Stimulated activated CD4-positive, alpha-beta T cell treated with anti-CD3 and anti-CD28 coated beads, TNF-alpha, amount 100 ng/mL, for 48 hours (primary cell): Measurements from ENCODE around the gene FANCM.
"Not testable (repeated sequence)": the region's sequence is repeated elsewhere in the genome, so short reads cannot be mapped to it uniquely, and the experiment has no call there.

ENCODE experiments used
- DNase-seq, 3 donors: peaks; one replicate each; pipeline ENCODE4 v3.0.0-alpha.2; 2020; ENCODE audit warnings: low read depth in 3 of 3

FANCM gene

GRCh38 chr14:45140661-45141187 is 5.0 kb downstream of the FANCM start:
- DNase-seq, result no peak

GRCh38 chr14:45142083-45142482 is 6.4 kb downstream of the FANCM start:
- DNase-seq, result not testable (repeated sequence)

- no peak for DNase-seq
These were observed 8.9 kb downstream of the FANCM start for GRCh38 chr14:45144658-45145057.

GRCh38 chr14:45145214-45145613 is 9.5 kb downstream of the FANCM start:
- no peak for DNase-seq

- DNase-seq, result no peak
These were observed 13.9 kb downstream of the FANCM start for GRCh38 chr14:45149602-45150001.

- DNase-seq, result no peak
These were observed 14.7 kb downstream of the FANCM start for GRCh38 chr14:45150386-45150890.

- no peak for DNase-seq
These were observed 20.3 kb downstream of the FANCM start for GRCh38 chr14:45156067-45156466.

GRCh38 chr14:45169906-45170305 is 34.2 kb downstream of the FANCM start:
- DNase-seq, result no peak

GRCh38 chr14:45177076-45177475 is 41.3 kb downstream of the FANCM start:
- no peak for DNase-seq

- no peak for DNase-seq
These were observed 45.6 kb downstream of the FANCM start for GRCh38 chr14:45181329-45181728.

- DNase-seq, result no peak
These were observed 46.1 kb downstream of the FANCM start for GRCh38 chr14:45181806-45182205.

- no peak for DNase-seq
These were observed 49.5 kb downstream of the FANCM start for GRCh38 chr14:45185100-45185814.

- no peak for DNase-seq
These were observed 59.2 kb downstream of the FANCM start for GRCh38 chr14:45194964-45195363.

- DNase-seq, result no peak
These were observed 62.8 kb downstream of the FANCM start for GRCh38 chr14:45198551-45198950.

- DNase-seq, result no peak
These were observed 63.5 kb downstream of the FANCM start for GRCh38 chr14:45199230-45199629.

- DNase-seq, result no peak
These were observed 66.2 kb downstream of the FANCM start for GRCh38 chr14:45201905-45202304.

GRCh38 chr14:45204241-45204640 is 68.5 kb downstream of the FANCM start:
- no peak for DNase-seq

GRCh38 chr14:45210159-45210558 is 74.4 kb downstream of the FANCM start:
- DNase-seq, result no peak

- DNase-seq, result no peak
These were observed 75.6 kb downstream of the FANCM start for GRCh38 chr14:45211295-45211694.

- DNase-seq, result no peak
These were observed 76.5 kb downstream of the FANCM start for GRCh38 chr14:45212231-45212630.

GRCh38 chr14:45213716-45214115 is 78.0 kb downstream of the FANCM start:
- DNase-seq, result not testable (repeated sequence)

GRCh38 chr14:45214341-45214740 is 78.6 kb downstream of the FANCM start:
- DNase-seq, result not testable (repeated sequence)

GRCh38 chr14:45222485-45223262 is 86.9 kb downstream of the FANCM start:
- no peak for DNase-seq
